Endothelial cell of umbilical vein (primary cell): ENCODE measurements around the gene TMEM18. TPM values are rescaled to one million over a fixed set of nuclear protein-coding genes. Genes with fewer than 3 reads are reported as not detected.

Experiments used
- BruUV-seq: library from RNA; stranded (reverse); fragments of 400-500 nt; replicated peaks from 2 replicates; lab custom pipeline; 2021; lab: Mats Ljungman, UMichigan
- CTCF ChIA-PET: fragments of 300-600, 350-600 bp; sonication (Branson Sonifier 250); formaldehyde crosslinking; loops from one replicate; lab custom pipeline; 2021; ENCODE audit warnings: antibody characterized with exemption, inconsistent platforms; lab: Charles Lee
- POLR2A ChIA-PET: fragments of 300-600, 350-600 bp; sonication (Branson Sonifier 250); formaldehyde crosslinking; loops from one replicate; lab custom pipeline; 2021; ENCODE audit warnings: antibody characterized with exemption, inconsistent platforms; lab: Charles Lee
- DNase-seq: peaks from one replicate; pipeline ENCODE4 v3.0.0-alpha.2; 2011; ENCODE audit warnings: low read depth, low spot score
- FAIRE-seq: peaks from 2 replicates; lab custom pipeline; 2011; peaks lifted over from hg19 to GRCh38; lab: Jason Lieb, UNC
- H2AFZ ChIP-seq: 2 replicates; pipeline ENCODE4 v1.6.0; 2012; ENCODE audit warnings: low read depth, low read length, control low read depth, inconsistent platforms
- H3K27ac ChIP-seq: 2 replicates; pipeline ENCODE4 v1.5.1; 2011; ENCODE audit warnings: low read depth, mild to moderate bottlenecking, control low read depth, low read length, moderate library complexity; ENCODE audit not compliant: insufficient read depth
- H3K27me3 ChIP-seq, 2 experiments: 2 replicates each; pipeline versions ENCODE4 v1.6.0 to v1.6.1; 2011; ENCODE audit warnings: low read length in 2 of 2, mixed read lengths in 1 of 2; ENCODE audit not compliant: control insufficient read depth in 2 of 2, insufficient read depth in 2 of 2
- H3K36me3 ChIP-seq, 2 experiments: 2 replicates in 1 of 2; 3 replicates in 1 of 2; pipeline ENCODE4 v1.5.1; 2011; ENCODE audit warnings: low read length in 2 of 2, mild to moderate bottlenecking in 1 of 2, moderate library complexity in 1 of 2; ENCODE audit not compliant: control insufficient read depth in 2 of 2, insufficient read depth in 2 of 2; ENCODE audit errors: extremely low read depth in 1 of 2
- H3K4me1 ChIP-seq: 3 replicates; pipeline ENCODE4 v1.5.1; 2011; ENCODE audit warnings: mild to moderate bottlenecking, low read length; ENCODE audit not compliant: control insufficient read depth, insufficient read depth; ENCODE audit errors: extremely low read depth
- H3K4me2 ChIP-seq: 2 replicates; pipeline ENCODE4 v1.6.1; 2011; ENCODE audit warnings: low read length, control low read depth, mixed read lengths; ENCODE audit not compliant: insufficient read depth
- H3K4me3 ChIP-seq, 3 experiments: fragments of 200-600 bp in 1 of 3; sonication (generic), shearing (Covaris generic) in 1 of 3; replicated peaks in 1 of 3; 2 replicates each; pipeline ENCODE4 v1.5.1; 2011 to 2016; ENCODE audit warnings: control low read depth in 3 of 3, low read length in 3 of 3, mild to moderate bottlenecking in 2 of 3, inconsistent platforms in 1 of 3, low read depth in 1 of 3, moderate library complexity in 1 of 3; ENCODE audit not compliant: insufficient read depth in 1 of 3
- H3K79me2 ChIP-seq: 2 replicates; pipeline ENCODE4 v1.6.0; 2012; ENCODE audit warnings: low read length, inconsistent platforms; ENCODE audit not compliant: control insufficient read depth, insufficient read depth
- H3K9ac ChIP-seq: replicated peaks from 2 replicates; pipeline ENCODE3; 2011; ENCODE audit warnings: low read length, control low read depth; ENCODE audit not compliant: insufficient read depth; ENCODE audit errors: extremely low read depth
- H3K9me1 ChIP-seq: replicated peaks from 3 replicates; pipeline ENCODE4 v1.6.0; 2011; ENCODE audit warnings: mild to moderate bottlenecking, low read length; ENCODE audit not compliant: control insufficient read depth, insufficient read depth; ENCODE audit errors: extremely low read depth
- H3K9me3 ChIP-seq: replicated peaks from 2 replicates; pipeline ENCODE4 v1.5.1; 2012; ENCODE audit warnings: low read length, inconsistent platforms; ENCODE audit not compliant: control insufficient read depth, insufficient read depth
- H4K20me1 ChIP-seq: replicated peaks from 2 replicates; pipeline ENCODE3; 2011; ENCODE audit warnings: mild to moderate bottlenecking, low read length; ENCODE audit not compliant: control insufficient read depth, insufficient read depth; ENCODE audit errors: extremely low read depth
- EZH2 ChIP-seq: IDR thresholded peaks from 2 replicates; pipeline ENCODE4 v1.6.1; 2012; ENCODE audit warnings: borderline replicate concordance, low read depth, mild to moderate bottlenecking, moderate library complexity, low read length, inconsistent platforms; ENCODE audit not compliant: severe bottlenecking
- FOS ChIP-seq: IDR thresholded peaks from 2 replicates; pipeline ENCODE4 v1.6.1; 2011; ENCODE audit warnings: mild to moderate bottlenecking, low read length, moderate library complexity, borderline replicate concordance; ENCODE audit not compliant: insufficient read depth
- GATA2 ChIP-seq: IDR thresholded peaks from 2 replicates; pipeline ENCODE4 v1.7.0; 2011; ENCODE audit warnings: low read depth, mild to moderate bottlenecking, moderate library complexity, mixed read lengths, low read length; ENCODE audit not compliant: insufficient read length, insufficient read depth
- JUN ChIP-seq: IDR thresholded peaks from 2 replicates; pipeline ENCODE4 v1.6.1; 2011; ENCODE audit warnings: borderline replicate concordance, low read depth; ENCODE audit not compliant: insufficient read length, insufficient read depth
- MYC ChIP-seq: IDR thresholded peaks from one replicate; pipeline ENCODE4 v1.6.1; 2011; ENCODE audit warnings: mild to moderate bottlenecking, low read depth, low read length
- POLR2A ChIP-seq: IDR thresholded peaks from 2 replicates; pipeline ENCODE4 v1.6.1; 2012; ENCODE audit warnings: low read depth, mild to moderate bottlenecking, control low read depth, low read length
- POLR2AphosphoS5 ChIP-seq: IDR thresholded peaks from 2 replicates; pipeline ENCODE4 v1.6.1; 2012; ENCODE audit warnings: low read depth, mild to moderate bottlenecking, control low read depth, low read length, moderate library complexity; ENCODE audit not compliant: insufficient read depth
- dilution Hi-C: fragments of 300-500 bp; cut with MboI; formaldehyde crosslinking; loops from one replicate; pipeline ENCODE4 v1.15.0; 2019; ENCODE audit warnings: low sequenced_read_pairs; ENCODE audit not compliant: extremely low pct_ligation_motif_present
- intact Hi-C: fragments of 100-400 bp; cut with micrococcal nuclease; formaldehyde crosslinking; loops from one replicate; pipeline ENCODE4 v1.10.0; 2022
- polyA plus RNA-seq, 4 experiments: library from polyadenylated mRNA; depleted of rRNA in 3 of 4; stranded (reverse) in 3 of 4; unstranded in 1 of 4; fragments of >200 nt; gene quantifications; 2 replicates each; pipeline versions ENCODE4 v1.2.1 to v1.2.3, GENCODE V29; 2011 to 2012; ENCODE audit warnings: missing spikeins in 1 of 4
- total RNA-seq: library from RNA; stranded (reverse); gene quantifications from 2 replicates; pipeline ENCODE4 v1.2.3, GENCODE V29; 2021
- TF ChIP-seq, protein P1 (sequence below): IDR thresholded peaks from 2 replicates; pipeline ENCODE4 v1.6.1; 2011; ENCODE audit not compliant: insufficient read depth, insufficient read length
- TF ChIP-seq, protein P2 (sequence below), 2 donors: IDR thresholded peaks; 1 replicate in 1 of 2; 2 replicates in 1 of 2; pipeline ENCODE4 v1.5.1; 2011; ENCODE audit warnings: low read length in 2 of 2, mild to moderate bottlenecking in 2 of 2, moderate library complexity in 2 of 2, control low read depth in 1 of 2, inconsistent platforms in 1 of 2, low read depth in 1 of 2; ENCODE audit not compliant: insufficient read depth in 1 of 2; ENCODE audit errors: extremely low read depth in 1 of 2

TMEM18 gene
- total and polyA plus RNA-seq, 2 donors (not counting 3 experiments of a cell fraction or from before 2014, with no cell fraction given): 19.1 to 23.1 TPM

DNA sequence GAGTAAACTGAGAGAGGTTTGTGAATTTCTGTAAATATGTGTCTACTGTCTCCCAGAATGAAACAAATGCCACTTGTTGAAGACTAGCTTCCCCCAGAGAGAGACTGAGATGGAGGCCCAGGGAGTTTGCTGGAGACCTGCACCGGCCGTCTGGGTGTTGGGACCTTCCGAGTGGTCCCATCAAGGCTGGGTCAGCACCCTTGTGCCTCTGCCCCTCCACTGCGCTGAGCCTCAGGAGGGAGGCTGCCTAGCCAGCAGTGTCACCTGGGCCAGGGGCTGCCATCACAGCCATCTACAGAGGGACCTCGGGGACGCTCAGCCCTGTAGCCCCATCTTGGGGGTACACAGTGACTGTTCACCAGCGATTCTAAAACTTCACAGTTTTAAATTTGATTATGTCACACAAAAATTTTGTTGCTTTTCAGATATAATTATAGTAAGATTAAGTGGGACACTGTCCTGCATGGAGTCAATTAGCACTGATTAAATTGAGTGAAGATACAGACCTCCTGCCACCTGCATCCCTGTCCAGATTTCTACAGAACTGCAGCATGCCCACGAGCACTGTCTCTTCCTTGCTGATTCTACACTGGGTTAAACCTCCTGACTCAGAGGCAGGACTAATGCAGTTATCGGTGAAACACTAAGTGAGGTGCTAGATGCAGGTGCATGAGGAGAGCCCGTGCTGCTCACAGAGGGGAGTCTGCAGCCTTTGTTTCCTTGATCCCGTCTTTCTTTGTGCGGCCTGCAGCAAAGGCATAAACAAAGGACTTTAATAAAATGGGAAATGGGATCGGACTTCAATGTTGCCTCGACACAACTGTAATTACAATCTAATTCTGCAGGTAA, 50.5 kb downstream of the TMEM18 start:
- H3K27ac ChIP-seq: no peak overlapping the region
- dilution Hi-C loops: no loop called here
- H3K36me3 ChIP-seq: no peaks in the 10 kb centered on the region
- H3K9ac ChIP-seq: no peak overlapping the region
- no peaks in the 10 kb centered on the region for H3K9me3 ChIP-seq
- H3K9me1 ChIP-seq: no peaks in the 10 kb centered on the region
- no peak overlapping the region for H2AFZ ChIP-seq
- no peaks in the 10 kb centered on the region for H3K4me1 ChIP-seq
- DNase-seq: no peak
- CTCF ChIA-PET: no interaction called here
- intact Hi-C loops: no loop called here
- H3K4me3 ChIP-seq: no peak overlapping the region
- no peak for FAIRE-seq
- H3K27me3 ChIP-seq: no peaks in the 10 kb centered on the region
- TF ChIP-seq POLR2A (no peak), MYC (no peak), EZH2 (no peak), JUN (no peak), FOS (no peak), GATA2 (no peak), POLR2AphosphoS5 (no peak)
- TF ChIP-seq, protein P1, sequence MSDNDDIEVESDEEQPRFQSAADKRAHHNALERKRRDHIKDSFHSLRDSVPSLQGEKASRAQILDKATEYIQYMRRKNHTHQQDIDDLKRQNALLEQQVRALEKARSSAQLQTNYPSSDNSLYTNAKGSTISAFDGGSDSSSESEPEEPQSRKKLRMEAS: no peak
- TF ChIP-seq, protein P2, sequence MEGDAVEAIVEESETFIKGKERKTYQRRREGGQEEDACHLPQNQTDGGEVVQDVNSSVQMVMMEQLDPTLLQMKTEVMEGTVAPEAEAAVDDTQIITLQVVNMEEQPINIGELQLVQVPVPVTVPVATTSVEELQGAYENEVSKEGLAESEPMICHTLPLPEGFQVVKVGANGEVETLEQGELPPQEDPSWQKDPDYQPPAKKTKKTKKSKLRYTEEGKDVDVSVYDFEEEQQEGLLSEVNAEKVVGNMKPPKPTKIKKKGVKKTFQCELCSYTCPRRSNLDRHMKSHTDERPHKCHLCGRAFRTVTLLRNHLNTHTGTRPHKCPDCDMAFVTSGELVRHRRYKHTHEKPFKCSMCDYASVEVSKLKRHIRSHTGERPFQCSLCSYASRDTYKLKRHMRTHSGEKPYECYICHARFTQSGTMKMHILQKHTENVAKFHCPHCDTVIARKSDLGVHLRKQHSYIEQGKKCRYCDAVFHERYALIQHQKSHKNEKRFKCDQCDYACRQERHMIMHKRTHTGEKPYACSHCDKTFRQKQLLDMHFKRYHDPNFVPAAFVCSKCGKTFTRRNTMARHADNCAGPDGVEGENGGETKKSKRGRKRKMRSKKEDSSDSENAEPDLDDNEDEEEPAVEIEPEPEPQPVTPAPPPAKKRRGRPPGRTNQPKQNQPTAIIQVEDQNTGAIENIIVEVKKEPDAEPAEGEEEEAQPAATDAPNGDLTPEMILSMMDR (IDR thresholded peaks at IDR 0.05; ENCODE audit: extremely low read depth in 1 of 2, insufficient read depth in 1 of 2, low read depth in 1 of 2, low read length in 2 of 2): no peak
- BruUV-seq: no TSS peak
- H3K79me2 ChIP-seq: no peaks in the 10 kb centered on the region
- H4K20me1 ChIP-seq: no peaks in the 10 kb centered on the region
- POLR2A ChIA-PET: no interaction called here
- H3K4me2 ChIP-seq: no peak overlapping the region
